BE2C (cell line): ENCODE measurements around the gene NUP214.

Experiments used
- DNase-seq: peaks from one replicate; pipeline ENCODE4 v3.0.0-alpha.2; 2020
- H3K27me3 ChIP-seq: fragments of 250-450 bp; sonication (Bioruptor Pico); 2 replicates; pipeline ENCODE4 v1.5.1; 2020; ENCODE audit warnings: mild to moderate bottlenecking
- H3K36me3 ChIP-seq: fragments of 250-450 bp; sonication (Bioruptor Pico); 2 replicates; pipeline ENCODE4 v1.5.1; 2020; ENCODE audit warnings: mild to moderate bottlenecking
- H3K4me1 ChIP-seq: fragments of 250-450 bp; sonication (Bioruptor Pico); 2 replicates; pipeline ENCODE4 v1.5.1; 2020
- H3K4me3 ChIP-seq: 2 replicates; pipeline ENCODE4 v1.5.1; 2011; ENCODE audit warnings: low read depth, low read length
- H3K9me3 ChIP-seq: fragments of 250-450 bp; sonication (Bioruptor Pico); 2 replicates; pipeline ENCODE4 v1.5.1; 2020
- TF ChIP-seq, protein P1 (sequence below): IDR thresholded peaks from 2 replicates; pipeline ENCODE4 v1.5.1; 2012; ENCODE audit warnings: mild to moderate bottlenecking, low read depth, low read length

Gene NUP214

DNA sequence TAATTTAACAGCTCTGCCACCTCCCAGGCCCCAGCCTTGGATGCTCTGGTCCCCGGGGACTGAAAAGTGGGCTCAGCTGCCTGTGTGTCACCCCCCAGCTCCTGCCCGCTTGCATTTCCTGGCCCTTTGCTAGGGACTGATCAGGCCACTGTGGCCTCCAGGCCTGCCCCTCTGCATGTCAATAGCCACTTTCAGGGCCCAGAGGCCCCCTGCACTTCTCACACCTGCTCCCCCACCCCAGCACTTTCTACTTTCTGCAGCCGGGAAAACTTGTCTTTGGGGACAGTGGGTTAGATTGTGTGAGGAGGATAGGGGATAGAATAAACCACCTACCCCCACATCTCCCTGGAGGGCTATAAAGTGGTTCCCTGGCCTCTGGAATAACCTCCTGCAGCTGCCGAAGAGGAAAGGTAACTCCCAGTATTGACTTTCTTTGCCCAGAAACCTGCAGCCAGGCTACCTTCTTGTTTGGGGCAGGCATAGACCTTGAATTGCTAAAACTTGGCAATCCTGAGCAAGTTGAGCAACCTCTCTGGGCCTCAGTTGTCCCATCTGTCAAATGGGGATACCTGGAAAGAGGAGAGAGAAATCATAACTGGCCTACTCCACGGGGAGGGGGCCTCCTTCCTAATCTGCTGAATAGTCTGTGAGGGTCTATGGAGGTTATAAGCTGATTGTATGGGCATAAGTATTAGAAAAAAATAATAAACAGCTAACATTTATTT is 21.2 kb upstream of the NUP214 start:
- H3K4me3 ChIP-seq, result no peak overlapping the region
- H3K4me1 ChIP-seq, result peaks cover 6% of the 10 kb centered on the region
- no peaks in the 10 kb centered on the region for H3K27me3 ChIP-seq
- TF ChIP-seq, protein P1, sequence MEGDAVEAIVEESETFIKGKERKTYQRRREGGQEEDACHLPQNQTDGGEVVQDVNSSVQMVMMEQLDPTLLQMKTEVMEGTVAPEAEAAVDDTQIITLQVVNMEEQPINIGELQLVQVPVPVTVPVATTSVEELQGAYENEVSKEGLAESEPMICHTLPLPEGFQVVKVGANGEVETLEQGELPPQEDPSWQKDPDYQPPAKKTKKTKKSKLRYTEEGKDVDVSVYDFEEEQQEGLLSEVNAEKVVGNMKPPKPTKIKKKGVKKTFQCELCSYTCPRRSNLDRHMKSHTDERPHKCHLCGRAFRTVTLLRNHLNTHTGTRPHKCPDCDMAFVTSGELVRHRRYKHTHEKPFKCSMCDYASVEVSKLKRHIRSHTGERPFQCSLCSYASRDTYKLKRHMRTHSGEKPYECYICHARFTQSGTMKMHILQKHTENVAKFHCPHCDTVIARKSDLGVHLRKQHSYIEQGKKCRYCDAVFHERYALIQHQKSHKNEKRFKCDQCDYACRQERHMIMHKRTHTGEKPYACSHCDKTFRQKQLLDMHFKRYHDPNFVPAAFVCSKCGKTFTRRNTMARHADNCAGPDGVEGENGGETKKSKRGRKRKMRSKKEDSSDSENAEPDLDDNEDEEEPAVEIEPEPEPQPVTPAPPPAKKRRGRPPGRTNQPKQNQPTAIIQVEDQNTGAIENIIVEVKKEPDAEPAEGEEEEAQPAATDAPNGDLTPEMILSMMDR, result no peak
- H3K36me3 ChIP-seq, result no peaks in the 10 kb centered on the region
- DNase-seq, result no peak
- H3K9me3 ChIP-seq, result no peaks in the 10 kb centered on the region

DNA sequence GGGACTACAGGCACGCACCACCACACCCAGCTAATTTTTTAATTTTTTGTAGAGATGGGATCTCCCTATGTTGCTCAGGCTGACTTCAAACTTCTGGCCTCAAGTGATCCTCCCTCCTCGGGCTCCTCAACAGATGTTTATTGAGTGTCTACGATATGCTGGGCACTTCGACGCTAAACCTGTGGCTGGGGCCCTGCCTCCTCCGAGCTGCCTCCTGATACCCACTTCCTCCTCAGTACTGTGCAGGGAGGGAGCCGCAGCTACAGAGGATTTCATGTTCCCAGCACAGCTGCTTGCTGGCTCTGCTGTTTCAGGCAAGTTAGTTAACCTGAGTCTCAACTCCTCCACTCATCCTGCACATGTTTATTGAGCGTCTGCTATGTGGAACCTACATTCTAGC is 19.4 kb upstream of the NUP214 start:
- Histone ChIP-seq H3K4me1 (peaks cover 6% of the 10 kb centered on the region), H3K4me3 (no peak overlapping the region), H3K9me3 (no peaks in the 10 kb centered on the region), H3K27me3 (no peaks in the 10 kb centered on the region), H3K36me3 (no peaks in the 10 kb centered on the region)
- DNase-seq, result no peak
- TF ChIP-seq, protein P1, result no peak

DNA sequence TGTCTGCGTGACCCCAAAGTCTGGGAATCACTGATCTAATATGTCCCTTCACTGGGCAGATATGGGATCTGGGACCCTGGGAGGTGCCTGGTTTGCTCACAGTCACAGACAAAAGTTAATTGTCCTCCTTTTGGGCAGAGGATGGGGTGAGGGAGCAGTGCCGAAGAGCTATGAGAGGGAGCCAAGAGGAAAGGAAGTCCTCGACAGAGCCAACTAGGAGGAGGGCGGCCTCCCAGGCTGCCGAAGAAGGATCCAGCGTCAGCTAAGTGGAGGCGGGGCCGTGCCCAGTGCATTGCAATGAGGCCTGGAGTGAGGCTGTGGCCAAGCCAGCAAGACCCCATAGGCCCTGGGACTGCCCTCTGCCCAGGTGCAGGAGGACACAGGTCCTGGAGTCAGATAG is 17.6 kb upstream of the NUP214 start:
- TF ChIP-seq, protein P1, result no peak
- no peak for DNase-seq
- Histone ChIP-seq H3K4me1 (no peaks in the 10 kb centered on the region), H3K9me3 (no peaks in the 10 kb centered on the region), H3K4me3 (no peak overlapping the region), H3K27me3 (no peaks in the 10 kb centered on the region), H3K36me3 (no peaks in the 10 kb centered on the region)

DNA sequence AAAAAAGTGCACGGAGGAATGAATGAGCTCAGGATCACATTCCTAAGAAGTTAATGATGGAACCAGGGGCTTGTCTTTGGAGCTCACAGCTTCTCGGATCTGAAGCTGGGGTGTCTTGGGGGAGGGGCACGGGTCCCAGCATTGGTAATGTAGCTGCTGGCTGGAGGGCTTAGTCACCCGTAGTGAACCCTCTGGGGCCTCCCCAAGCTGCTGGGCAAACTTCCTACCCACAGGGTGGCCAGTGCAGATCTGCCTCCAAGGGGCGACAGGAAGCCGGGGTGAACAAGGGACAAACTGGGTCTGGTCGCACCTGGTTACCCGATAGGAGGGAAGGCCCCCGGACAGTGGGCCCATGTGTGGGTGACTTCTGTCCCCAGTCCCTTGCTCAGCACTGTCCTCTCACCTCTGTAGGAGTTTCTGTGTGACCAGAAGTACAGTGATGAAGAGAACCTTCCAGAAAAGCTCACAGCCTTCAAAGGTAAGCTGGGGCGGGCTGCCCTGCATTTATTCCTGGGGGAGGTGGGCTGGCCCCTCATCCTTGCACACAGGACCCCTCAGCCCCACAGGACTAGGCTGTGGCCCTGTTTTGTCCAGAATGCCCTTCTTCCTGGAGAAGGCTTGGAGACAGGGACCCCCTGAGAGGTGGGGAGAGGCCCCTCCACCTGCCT is 14.1 kb upstream of the NUP214 start:
- Histone ChIP-seq H3K36me3 (no peaks in the 10 kb centered on the region), H3K27me3 (0 out of 2 replicates have a peak, but pooled peaks cover under 1% of the 10 kb centered on the region), H3K4me3 (no peak overlapping the region), H3K9me3 (no peaks in the 10 kb centered on the region), H3K4me1 (no peaks in the 10 kb centered on the region)
- TF ChIP-seq, protein P1, result no peak
- DNase-seq, result no peak

DNA sequence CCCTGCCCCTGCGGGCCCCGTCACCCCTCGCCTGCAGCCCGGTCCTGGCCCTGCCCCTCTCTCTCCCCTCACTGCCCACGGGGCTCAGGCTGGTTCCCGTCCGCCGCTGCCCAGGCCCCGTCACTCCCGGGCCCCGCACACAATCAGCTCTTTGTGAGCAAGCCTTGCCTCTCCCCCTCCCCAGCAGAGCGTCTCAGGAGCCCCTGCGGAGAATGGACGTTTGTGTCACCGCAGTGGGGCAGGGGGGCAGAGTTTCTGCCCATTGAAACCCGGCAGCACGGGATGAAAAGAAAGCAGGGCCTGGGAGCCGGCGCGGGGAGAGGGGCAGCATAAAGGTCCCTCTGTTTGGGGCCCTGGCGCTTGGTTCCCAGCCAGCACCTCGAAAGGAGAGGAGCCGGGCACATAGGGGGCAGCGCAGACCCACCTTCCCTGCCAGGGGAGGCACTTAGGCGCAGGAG is 13.5 kb upstream of the NUP214 start:
- 0 out of 2 replicates have a peak, but pooled peaks cover 3% of the 10 kb centered on the region for H3K27me3 ChIP-seq
- no peaks in the 10 kb centered on the region for H3K36me3 ChIP-seq
- DNase-seq, result no peak
- no peak overlapping the region for H3K4me3 ChIP-seq
- H3K4me1 ChIP-seq, result no peaks in the 10 kb centered on the region
- TF ChIP-seq, protein P1, result no peak
- H3K9me3 ChIP-seq, result no peaks in the 10 kb centered on the region
